ENCODE results near the gene NSMF.

- no peak for TF ChIP-seq CTCF (IDR thresholded peaks at IDR 0.05)
- no peak for TF ChIP-seq POLR2A (IDR thresholded peaks at IDR 0.05)
Measured at GRCh38 chr9:137432687-137433348, 26.3 kb downstream of the NSMF start.

Measured in thyroid gland (tissue), 4 donors.